ENCODE measurements around the gene HK3.

HK3 gene

DNA sequence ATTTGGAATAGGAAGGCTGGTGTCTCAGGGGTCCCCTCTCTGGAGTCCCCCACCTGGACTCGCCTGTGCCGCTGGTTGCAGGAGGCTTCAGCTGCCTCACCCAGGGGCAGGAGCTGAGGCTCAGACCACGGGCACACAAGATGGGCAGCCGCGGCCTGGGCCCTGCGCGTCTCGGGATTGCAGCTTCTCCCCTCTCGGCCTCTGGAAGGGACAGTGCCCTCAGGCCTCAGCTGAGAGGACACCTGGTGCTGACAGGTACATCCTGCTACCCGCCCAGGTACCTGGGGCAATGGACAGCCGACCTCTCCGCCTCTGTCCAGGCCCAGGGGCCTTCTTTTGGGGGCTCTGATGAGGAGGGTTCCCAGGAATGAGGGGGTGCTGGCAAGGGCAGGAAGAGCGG, 50.5 kb downstream of the HK3 start:
- H3K4me3 ChIP-seq (ENCODE audit: low read depth, low read length): no peak overlapping the region
- TF ChIP-seq CTCF (IDR thresholded peaks at IDR 0.05; ENCODE audit: borderline replicate concordance, insufficient read depth, low read depth, low read length): no peak

DNA sequence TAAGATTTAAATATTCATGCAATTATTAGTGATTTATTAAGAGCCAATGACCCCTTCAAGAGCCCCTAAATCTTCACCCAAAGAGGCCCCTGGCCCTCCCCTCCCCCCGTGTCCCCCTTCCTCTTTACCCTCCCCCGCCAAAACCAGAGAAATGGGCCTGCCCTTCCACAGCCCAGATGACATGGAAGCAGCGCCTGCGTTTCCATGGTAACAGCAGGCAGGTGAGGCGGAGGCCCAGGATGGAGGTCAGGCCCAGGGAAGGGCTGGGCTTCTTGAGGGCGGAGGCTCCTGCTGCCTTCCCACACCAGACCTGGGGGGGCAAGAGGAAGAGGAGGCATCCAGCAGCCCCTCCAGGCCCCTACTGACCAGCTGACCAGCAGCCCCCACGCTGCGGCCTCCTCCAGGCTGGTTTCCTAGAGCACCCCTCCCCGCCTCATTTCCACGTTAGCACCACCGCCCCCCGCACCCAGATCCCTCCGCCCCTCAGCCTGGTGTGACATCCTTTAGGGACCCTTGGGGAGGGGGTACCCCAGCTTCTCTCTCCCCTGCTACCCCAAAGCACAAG, 51.3 kb downstream of the HK3 start:
- TF ChIP-seq CTCF (IDR thresholded peaks at IDR 0.05; ENCODE audit: borderline replicate concordance, insufficient read depth, low read depth, low read length): no peak
- H3K4me3 ChIP-seq (ENCODE audit: low read depth, low read length): no peak overlapping the region

DNA sequence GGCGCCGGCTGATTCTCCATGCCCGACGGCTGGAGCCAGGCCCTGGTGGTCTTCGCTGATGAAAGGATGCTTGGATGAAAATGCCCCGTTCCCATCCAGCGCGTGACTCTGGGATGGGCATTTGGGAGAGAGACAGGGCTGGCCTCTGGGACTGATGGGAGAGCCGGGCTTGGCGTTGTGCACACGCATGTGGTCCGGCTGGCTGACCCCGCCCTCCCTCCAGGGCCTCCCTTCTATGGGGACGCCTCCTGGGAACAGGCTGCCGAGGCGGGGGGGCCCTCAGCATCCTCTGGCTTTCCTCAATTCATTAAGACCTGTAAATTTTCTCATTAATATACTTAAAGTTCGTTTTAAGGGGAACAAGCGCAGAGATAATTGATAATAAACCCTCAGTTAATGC, 52.0 kb downstream of the HK3 start:
- TF ChIP-seq CTCF (IDR thresholded peaks at IDR 0.05; ENCODE audit: borderline replicate concordance, insufficient read depth, low read depth, low read length): no peak

DNA sequence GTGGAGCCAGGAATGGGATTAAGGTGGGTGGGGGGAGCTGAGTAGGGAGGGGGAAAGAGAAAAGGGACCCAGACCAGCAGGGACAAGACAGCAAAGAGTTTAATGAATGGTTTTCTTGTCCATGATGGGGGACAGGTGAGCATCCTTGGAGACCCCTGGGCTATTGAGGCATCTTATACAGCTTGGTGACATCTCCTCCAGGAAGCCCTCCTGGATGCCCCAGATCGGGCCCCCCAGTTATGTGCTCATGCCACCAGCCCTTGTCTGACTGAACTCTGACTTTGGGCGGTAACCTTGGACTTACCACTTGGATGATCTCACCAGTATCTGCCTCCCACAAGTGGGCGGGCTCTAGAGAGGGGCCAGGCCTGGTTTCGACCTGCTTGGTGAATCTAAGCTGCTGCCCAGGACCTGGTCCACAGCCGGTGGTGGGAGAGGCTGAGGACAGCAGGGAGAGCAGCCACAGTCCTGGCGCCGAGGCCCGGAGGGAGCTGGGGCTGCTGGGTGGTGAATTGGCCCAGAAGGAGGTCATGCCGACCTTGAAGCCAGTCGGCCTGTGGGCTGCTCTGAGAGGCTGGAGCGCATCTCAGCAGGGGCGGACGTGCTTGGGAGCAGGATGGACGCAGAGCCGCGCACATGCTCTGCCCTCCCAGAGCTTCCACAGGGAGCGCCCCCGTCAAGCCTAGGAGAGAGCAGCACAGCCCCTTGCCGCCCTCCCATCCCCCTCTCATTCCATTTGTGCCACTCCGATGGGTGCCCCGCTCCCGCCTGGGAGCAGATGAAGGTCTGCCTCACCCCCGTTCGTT, 52.6 kb downstream of the HK3 start:
- no peak for TF ChIP-seq CTCF (IDR thresholded peaks at IDR 0.05; ENCODE audit: borderline replicate concordance, insufficient read depth, low read depth, low read length)
- H3K4me3 ChIP-seq (ENCODE audit: low read depth, low read length): no peak overlapping the region

More for the DNA sequence above, 52.0 kb downstream of the HK3 start:
- H3K4me3 ChIP-seq (ENCODE audit: low read depth, low read length): no peak overlapping the region

- no peak for TF ChIP-seq CTCF (IDR thresholded peaks at IDR 0.05; ENCODE audit: borderline replicate concordance, insufficient read depth, low read depth, low read length)
- H3K4me3 ChIP-seq (ENCODE audit: low read depth, low read length): no peak overlapping the region
These were observed 53.8 kb downstream of the HK3 start for GRCh38 chr5:176845392-176845713.

GRCh38 chr5:176844706-176845391, 54.3 kb downstream of the HK3 start:
- H3K4me3 ChIP-seq (ENCODE audit: low read depth, low read length): no peak overlapping the region
- TF ChIP-seq CTCF (IDR thresholded peaks at IDR 0.05; ENCODE audit: borderline replicate concordance, insufficient read depth, low read depth, low read length): no peak
